Stimulated activated CD4-positive, alpha-beta T cell treated with anti-CD3 and anti-CD28 coated beads, Interleukin-12 subunit alpha, Interleukin-12 subunit beta, amount 100 ng/mL, for 24 hours (primary cell): ENCODE measurements around the gene UBE2U.
A peak's percentile ranks its signal among the peaks of the same experiment; 100 is the strongest.
"Not testable (repeated sequence)": the region's sequence is repeated elsewhere in the genome, so short reads cannot be mapped to it uniquely, and the experiment has no call there.

ENCODE experiments used
- DNase-seq, 2 experiments: peaks; one replicate each; pipeline ENCODE4 v3.0.0-alpha.2; 2020; ENCODE audit warnings: low read depth in 2 of 2

The UBE2U gene

GRCh38 chr1:64239519-64239918 is 36.1 kb downstream of the UBE2U start:
- not testable (repeated sequence) for DNase-seq

- no peak for DNase-seq
Observed at GRCh38 chr1:64240206-64240605, 36.8 kb downstream of the UBE2U start.

- DNase-seq, result no peak
Observed at GRCh38 chr1:64241069-64241468, 37.6 kb downstream of the UBE2U start.

- DNase-seq, result no peak
Observed at GRCh38 chr1:64242895-64243756, 39.7 kb downstream of the UBE2U start.

- no peak for DNase-seq
Observed at GRCh38 chr1:64243757-64244080, 40.3 kb downstream of the UBE2U start.

GRCh38 chr1:64245495-64245894 is 42.1 kb downstream of the UBE2U start:
- DNase-seq, result no peak

- DNase-seq, result no peak
Observed at GRCh38 chr1:64246294-64246917, 43.0 kb downstream of the UBE2U start.

- no peak for DNase-seq
Observed at GRCh38 chr1:64248065-64248464, 44.6 kb downstream of the UBE2U start.

GRCh38 chr1:64250472-64250871 is 47.0 kb downstream of the UBE2U start:
- not testable (repeated sequence) for DNase-seq

GRCh38 chr1:64251971-64252370 is 48.5 kb downstream of the UBE2U start:
- DNase-seq, result no peak

GRCh38 chr1:64257233-64257632 is 53.8 kb downstream of the UBE2U start:
- DNase-seq, result not testable (repeated sequence)

GRCh38 chr1:64258444-64258843 is 55.0 kb downstream of the UBE2U start:
- DNase-seq, result not testable (repeated sequence)

- no peak for DNase-seq
Observed at GRCh38 chr1:64263335-64263734, 59.9 kb downstream of the UBE2U start.

GRCh38 chr1:64263856-64264255 is 60.4 kb downstream of the UBE2U start:
- no peak for DNase-seq

GRCh38 chr1:64265141-64265540 is 61.7 kb downstream of the UBE2U start:
- DNase-seq, result no peak

- no peak for DNase-seq
Observed at GRCh38 chr1:64266991-64267390, 63.6 kb downstream of the UBE2U start.

- peak; percentile 33 to 59 for DNase-seq
Observed at GRCh38 chr1:64268653-64269557, 65.5 kb downstream of the UBE2U start.

- no peak for DNase-seq
Observed at GRCh38 chr1:64269558-64269884, 66.1 kb downstream of the UBE2U start.

- DNase-seq, result no peak
Observed at GRCh38 chr1:64280001-64280400, 76.6 kb downstream of the UBE2U start.

- no peak for DNase-seq
Observed at GRCh38 chr1:64282351-64282750, 78.9 kb downstream of the UBE2U start.

- DNase-seq, result no peak
Observed at GRCh38 chr1:64287071-64287470, 83.6 kb downstream of the UBE2U start.

GRCh38 chr1:64290420-64290819 is 87.0 kb downstream of the UBE2U start:
- no peak for DNase-seq
